ENCODE results near the gene NFASC.

- no peak for TF ChIP-seq CTCF (IDR thresholded peaks at IDR 0.05; ENCODE audit: insufficient read depth, low read length, poor library complexity, severe bottlenecking)
- no peak for TF ChIP-seq EZH2phosphoT487 (conservative IDR thresholded peaks at IDR 0.05; ENCODE audit: low read length)
Observed at GRCh38 chr1:204950353-204951001, 79.8 kb downstream of the NFASC start.

Data from SU-DHL-6 (cell line).